HG03521 (cell line): ENCODE results near the gene TBC1D22A.

Experiments
- ATAC-seq: cut with Tn5 transposase; IDR thresholded peaks from one replicate; pipeline ENCODE4 v1.9.1; 2021; ENCODE audit warnings: mild to moderate bottlenecking, moderate library complexity; ENCODE audit not compliant: unreplicated experiment

The TBC1D22A gene

GRCh38 chr22:46922037-46922436 is 159.6 kb downstream of the TBC1D22A start:
- no peak for ATAC-seq

GRCh38 chr22:46923394-46923793 is 160.9 kb downstream of the TBC1D22A start:
- ATAC-seq, result no peak

GRCh38 chr22:46925818-46926217 is 163.4 kb downstream of the TBC1D22A start:
- no peak for ATAC-seq

DNA sequence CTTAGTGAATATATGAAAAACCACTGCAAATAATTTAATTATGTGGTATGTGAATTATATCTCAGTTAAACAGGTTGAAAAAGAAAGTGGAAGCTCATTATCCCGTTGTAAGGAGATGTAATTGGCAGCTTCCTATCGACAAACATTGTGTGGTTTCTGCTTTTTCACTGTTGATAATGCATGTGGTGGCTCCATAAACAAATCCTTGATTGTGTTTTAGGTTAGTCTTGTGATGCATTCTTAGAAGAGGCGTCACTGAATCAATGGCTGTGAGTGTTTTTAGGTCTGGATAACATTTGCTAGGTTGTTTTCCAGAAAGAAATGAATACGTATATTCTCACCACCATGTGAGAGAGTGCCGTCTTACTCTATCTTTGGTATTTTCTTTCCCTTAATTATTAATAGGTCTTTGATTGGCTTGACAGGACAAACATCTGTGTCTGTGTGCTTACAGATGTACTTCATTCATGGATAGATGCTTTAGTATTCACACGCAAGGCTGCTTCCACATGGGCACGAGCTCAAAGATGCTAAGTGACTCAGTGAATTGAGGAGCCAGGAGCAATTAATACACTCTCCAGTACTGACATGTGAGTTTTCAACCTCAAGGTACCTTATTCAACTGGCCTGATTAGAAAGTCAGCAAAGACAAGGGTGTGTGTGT is 166.7 kb downstream of the TBC1D22A start:
- ATAC-seq, result no peak

GRCh38 chr22:46929710-46930204 is 167.3 kb downstream of the TBC1D22A start:
- ATAC-seq, result no peak

DNA sequence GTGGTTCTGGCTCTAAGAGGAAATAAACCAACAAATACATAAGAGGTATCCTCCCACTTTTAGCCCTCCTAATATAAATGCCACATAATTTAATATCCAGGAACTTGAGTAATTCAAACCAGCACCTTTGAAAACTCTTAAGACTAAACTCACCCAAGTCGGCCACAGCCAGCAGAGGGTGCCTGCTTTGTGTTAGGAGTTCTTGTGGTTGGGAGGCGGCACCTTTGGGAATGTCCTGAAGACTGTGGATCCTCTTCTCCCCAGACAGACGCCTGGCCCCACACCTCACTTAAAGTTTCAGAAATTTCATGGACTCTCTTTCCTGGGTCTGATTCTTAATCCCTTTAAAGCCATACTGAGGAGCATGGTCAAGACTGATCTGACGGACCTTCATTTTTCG is 169.0 kb downstream of the TBC1D22A start:
- no peak for ATAC-seq

GRCh38 chr22:46931881-46932280 is 169.4 kb downstream of the TBC1D22A start:
- no peak for ATAC-seq

DNA sequence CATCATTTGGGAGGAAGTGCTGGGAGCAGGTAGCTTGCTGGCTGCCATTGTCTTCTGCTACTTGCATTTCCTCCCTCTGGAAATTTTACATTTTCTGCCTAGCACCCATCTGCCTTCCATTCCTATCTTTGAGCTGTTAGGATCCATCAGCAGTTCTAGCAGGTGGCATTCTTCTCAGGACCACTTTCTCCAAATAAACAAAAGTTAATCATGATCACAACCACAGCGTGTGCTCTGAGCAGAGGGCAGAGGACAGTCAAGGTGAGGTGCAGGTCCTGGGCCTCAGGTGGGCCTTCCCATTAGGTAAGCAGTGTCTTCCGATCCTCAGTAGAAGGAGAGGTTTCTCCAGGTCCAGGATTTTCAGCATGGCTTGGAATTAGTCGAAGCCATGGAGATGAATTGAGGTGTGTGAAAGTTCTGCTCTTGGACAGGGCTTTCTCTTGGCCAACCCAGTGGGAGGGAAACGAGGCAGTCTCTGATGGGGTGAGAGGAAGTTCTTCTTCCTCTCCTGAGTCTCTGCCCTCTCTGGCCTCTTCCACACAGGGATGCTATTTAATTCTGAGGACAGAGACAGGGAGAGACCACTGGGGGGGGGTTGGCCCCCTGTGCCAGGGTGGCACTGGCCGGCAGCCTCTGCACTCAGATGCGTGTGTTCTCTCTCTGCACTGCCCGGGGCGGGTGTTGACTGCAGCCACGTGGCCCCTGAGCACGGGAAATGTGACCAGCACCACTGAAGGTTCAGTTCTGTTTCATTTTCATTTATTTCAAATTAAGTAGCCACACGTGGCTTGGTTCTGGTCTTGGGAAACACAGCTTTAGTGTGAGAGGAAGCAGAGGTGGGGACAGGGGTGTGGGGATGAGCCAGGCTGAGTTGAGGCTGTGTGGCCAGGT is 170.8 kb downstream of the TBC1D22A start:
- ATAC-seq, result no peak

DNA sequence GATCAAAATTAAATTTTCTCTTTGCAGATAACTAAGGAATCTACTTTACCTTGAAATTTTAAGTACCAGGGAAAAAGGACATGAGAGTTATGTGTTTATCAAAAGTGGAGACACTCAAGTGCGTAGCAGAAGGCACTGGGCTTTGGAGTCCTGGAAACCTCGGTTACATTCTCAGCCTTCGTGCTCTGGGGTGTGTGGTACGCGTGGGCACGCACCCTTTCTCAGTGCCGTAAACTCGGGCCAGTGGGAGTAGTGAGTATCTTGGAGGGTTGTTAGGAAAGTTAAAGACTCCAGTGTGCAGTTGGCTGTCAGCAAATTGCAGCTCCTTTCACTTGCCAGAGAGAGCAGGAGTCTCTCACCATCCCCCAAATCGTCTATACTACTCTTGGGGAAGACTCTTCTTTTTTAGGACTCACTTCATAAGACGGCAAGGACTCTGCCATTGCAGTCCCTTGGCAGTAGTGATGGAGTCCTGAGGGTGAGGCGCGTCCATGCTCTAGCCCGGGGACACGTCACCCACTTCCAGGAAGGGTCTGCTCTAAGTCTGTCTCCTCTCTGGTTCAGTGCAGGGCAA is 171.8 kb downstream of the TBC1D22A start:
- ATAC-seq, result no peak

GRCh38 chr22:46934746-46935491 is 172.5 kb downstream of the TBC1D22A start:
- ATAC-seq, result no peak

DNA sequence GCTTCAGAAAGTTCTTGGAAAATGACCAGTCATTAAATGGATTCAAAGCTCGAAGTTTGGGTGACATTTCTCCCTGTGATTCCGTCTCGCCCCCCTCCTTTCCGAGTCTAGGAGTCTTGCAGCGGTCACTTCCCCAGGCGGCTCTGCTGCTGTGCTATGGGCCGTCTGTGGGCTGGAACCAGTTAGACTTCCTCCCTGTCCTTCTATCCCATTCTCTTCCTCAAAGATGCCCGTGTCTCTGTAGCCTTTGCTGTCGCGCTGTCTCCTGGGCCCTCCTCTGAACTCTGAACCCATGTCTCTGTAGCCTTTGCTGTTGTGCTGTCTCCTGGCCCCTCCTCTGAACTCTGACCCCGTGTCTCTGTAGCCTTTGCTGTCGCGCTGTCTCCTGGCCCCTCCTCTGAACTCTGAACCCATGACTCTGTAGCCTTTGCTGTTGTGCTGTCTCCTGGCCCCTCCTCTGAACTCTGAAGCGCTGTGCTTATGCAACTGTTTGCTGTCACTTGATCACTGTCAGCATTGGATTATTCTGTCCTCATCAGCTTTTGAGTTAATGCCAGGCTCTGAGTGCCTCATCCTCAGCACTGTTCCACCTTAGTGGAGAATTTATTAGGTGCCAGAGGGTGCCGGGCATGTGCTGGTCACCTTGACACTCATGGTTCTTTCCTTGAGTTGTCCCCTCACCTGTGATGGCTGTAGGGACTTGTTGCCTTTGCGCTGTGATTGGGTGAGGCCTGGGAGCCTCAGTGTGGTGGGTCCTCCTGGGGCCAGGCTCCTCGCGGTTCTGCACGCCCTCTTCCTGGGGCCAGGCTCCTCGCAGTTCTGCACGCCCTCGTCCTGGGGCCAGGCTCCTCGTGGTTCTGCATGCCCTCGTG is 173.3 kb downstream of the TBC1D22A start:
- ATAC-seq, result no peak

- ATAC-seq, result no peak
Measured at GRCh38 chr22:46936378-46936903, 174.0 kb downstream of the TBC1D22A start.

DNA sequence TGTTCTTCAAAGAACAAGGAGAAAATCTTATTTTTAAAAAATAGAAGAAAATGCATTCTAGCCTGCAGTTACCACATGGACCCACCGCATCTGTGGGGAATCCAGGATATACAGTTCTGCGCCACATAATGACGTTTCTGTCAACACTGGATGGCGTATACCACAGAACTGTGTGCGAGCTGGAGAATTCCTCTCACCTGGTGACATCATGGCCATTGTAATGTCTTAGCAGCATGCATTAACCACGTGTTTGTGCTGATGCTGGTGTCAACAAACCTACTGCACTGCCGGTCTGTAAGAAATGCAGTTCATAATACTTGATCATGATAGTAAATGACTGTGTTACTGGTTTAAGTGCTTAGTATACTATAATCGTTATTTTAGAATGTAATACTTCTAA is 174.7 kb downstream of the TBC1D22A start:
- ATAC-seq, result no peak

- no peak for ATAC-seq
Measured at GRCh38 chr22:46937939-46938338, 175.5 kb downstream of the TBC1D22A start.

GRCh38 chr22:46941968-46942798 is 179.7 kb downstream of the TBC1D22A start:
- no peak for ATAC-seq

DNA sequence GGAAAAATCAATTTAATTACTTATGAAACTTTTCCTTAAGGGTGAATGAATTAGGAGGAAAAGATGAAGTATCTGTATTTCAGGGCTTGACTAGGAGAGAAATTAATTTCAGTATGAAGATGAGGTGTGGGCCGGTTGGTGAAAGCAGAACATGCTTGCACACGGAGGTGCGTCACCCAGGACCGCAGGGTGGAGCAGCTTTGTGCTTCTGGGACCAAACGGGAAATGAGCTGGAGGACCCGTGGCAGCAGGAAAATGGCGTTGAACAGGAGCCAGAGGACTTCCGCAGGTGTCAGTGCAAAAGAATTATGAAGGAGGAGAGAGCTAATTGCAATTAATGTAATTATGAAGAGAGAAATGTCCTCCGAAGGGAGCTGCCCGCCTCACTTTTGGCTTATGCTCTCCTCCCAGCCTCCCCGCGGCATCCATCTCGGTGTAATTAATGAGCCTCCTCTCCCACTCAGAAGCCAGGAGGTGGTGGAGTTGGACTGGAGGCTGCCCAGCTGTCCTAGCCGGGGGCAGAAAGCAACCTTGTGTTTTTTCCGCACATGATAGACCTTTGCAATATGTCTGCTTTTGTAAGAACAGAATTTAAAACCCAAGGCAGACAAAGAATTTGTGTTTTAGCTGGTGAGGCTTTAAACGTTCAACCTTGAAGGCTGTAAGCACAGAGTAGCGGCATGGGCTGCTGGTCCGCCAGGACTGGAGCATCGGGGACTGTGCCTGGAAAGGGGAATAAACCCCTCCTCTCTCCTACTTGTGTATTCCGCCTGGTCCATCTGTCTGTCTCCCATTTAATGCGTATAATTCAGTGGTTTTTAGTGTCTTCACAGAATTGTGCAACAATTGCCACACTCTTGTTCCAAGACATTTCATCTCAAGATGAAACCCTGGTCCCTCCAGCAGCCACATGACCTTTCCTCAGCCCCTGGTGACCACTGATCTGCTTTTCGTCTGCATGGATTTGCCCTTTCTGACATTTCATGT is 180.6 kb downstream of the TBC1D22A start:
- ATAC-seq, result no peak

- no peak for ATAC-seq
Measured at GRCh38 chr22:46945481-46945880, 183.0 kb downstream of the TBC1D22A start.
